Measurements from ENCODE around the gene AQP1.

DNA sequence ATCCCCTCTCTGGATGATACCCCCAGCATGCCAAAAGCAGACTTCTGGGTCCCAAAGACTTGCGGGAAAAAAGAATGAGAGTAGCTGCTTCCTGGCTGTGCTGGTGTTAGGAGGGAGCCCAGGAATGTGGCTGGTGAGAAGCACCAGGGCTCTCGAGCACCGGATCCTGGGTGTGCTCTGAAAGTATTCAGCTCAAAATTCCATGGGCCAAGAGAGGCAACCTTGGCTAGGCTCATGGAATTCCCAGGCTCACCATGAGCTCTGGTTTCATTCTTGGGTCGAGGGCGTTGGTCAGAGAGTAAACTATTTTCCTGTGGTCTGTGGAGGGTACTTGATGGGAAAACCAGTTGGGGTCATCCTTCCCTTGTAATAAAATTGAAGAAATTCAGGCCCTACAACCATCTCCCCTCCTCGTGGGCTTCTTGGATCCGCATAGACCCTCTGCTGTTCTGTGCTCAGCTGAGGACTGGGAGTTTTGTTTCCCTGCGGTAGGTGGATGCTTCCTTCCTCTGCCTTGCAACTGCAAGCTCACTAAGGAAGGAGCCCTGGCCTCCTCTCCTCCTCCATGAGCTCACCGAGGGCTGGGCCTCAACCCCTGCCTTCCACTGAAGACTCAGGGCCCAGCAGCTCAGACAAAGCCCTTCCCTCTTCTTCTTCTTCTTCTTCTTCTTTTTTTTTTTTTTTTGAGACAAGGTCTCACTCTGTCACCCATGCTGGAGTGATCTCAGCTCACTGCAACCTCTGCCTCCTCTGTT lies 34.5 kb upstream of the AQP1 start:
- TF ChIP-seq CTCF (IDR thresholded peaks at IDR 0.05), result no peak
- no peak for TF ChIP-seq POLR2A (IDR thresholded peaks at IDR 0.05)

Data from testis (tissue), 2 donors.